SK-N-SH (cell line): ENCODE measurements around the gene C6orf141. TPM values are rescaled to one million over a fixed set of nuclear protein-coding genes. Genes with fewer than 3 reads are reported as not detected.
"Not testable (repeated sequence)": the region's sequence is repeated elsewhere in the genome, so short reads cannot be mapped to it uniquely, and the experiment has no call there.

Experiments
- CTCF ChIA-PET: fragments of 300-600, 350-600 bp; formaldehyde crosslinking; extraction: SDS; loops from one replicate; lab custom pipeline; 2021; lab: Yijun Ruan, JAX
- POLR2A ChIA-PET: fragments of 350-600 bp; sonication (Branson Sonifier 250); formaldehyde crosslinking; extraction: SDS; loops from one replicate; lab custom pipeline; 2020; ENCODE audit warnings: antibody characterized with exemption, inconsistent platforms; lab: Yijun Ruan, JAX
- DNase-seq: peaks from one replicate; pipeline ENCODE4 v3.0.0; 2012
- H2AFZ ChIP-seq: fragments of 200-600 bp; sonication (generic); 2 replicates; pipeline ENCODE4 v1.8.1; 2016; ENCODE audit warnings: antibody characterized with exemption, mild to moderate bottlenecking, low read depth
- H3F3A ChIP-seq: fragments of 200-600 bp; sonication (generic); replicated peaks from 2 replicates; pipeline ENCODE3; 2016; ENCODE audit warnings: antibody characterized with exemption, mild to moderate bottlenecking; ENCODE audit not compliant: insufficient read depth
- H3K27ac ChIP-seq, 2 experiments: fragments of 200-500 bp in 1 of 2; fragments of 200-600 bp in 1 of 2; sonication (Bioruptor generic) in 1 of 2; sonication (generic), shearing (Covaris generic) in 1 of 2; 2 replicates each; pipeline versions ENCODE4 v1.5.1 to v1.6.1; 2014 to 2016; ENCODE audit warnings: low read depth in 2 of 2, inconsistent platforms in 1 of 2, low read length in 1 of 2, mild to moderate bottlenecking in 1 of 2, mixed read lengths in 1 of 2
- H3K27me3 ChIP-seq: fragments of 200-600 bp; sonication (generic), shearing (Covaris generic); 2 replicates; pipeline ENCODE4 v1.6.1; 2016; ENCODE audit warnings: mixed run types; ENCODE audit not compliant: insufficient read depth
- H3K36me3 ChIP-seq, 2 experiments: fragments of 200-500 bp in 1 of 2; fragments of 200-600 bp in 1 of 2; sonication (Bioruptor generic) in 1 of 2; sonication (generic) in 1 of 2; replicated peaks in 1 of 2; 2 replicates each; pipeline versions ENCODE3 to v1.5.1; 2014 to 2016; ENCODE audit warnings: low read length in 1 of 2, mild to moderate bottlenecking in 1 of 2; ENCODE audit not compliant: insufficient read depth in 2 of 2, control insufficient read depth in 1 of 2
- H3K4me1 ChIP-seq, 2 experiments: fragments of 200-500 bp in 1 of 2; fragments of 200-600 bp in 1 of 2; sonication (Bioruptor generic) in 1 of 2; sonication (generic), shearing (Covaris generic) in 1 of 2; 2 replicates each; pipeline versions ENCODE4 v1.5.1 to v1.6.1; 2014 to 2016; ENCODE audit warnings: low read depth in 1 of 2, low read length in 1 of 2, mixed run types in 1 of 2; ENCODE audit not compliant: insufficient read depth in 2 of 2, control insufficient read depth in 1 of 2
- H3K4me2 ChIP-seq: fragments of 200-600 bp; sonication (generic), shearing (Covaris generic); 2 replicates; pipeline ENCODE4 v1.6.1; 2017; ENCODE audit warnings: mixed run types
- H3K4me3 ChIP-seq, 2 experiments: fragments of 200-500 bp in 1 of 2; fragments of 200-600 bp in 1 of 2; sonication (Bioruptor generic) in 1 of 2; sonication (generic), shearing (Covaris generic) in 1 of 2; 2 replicates each; pipeline versions ENCODE4 v1.5.1 to v1.8.1; 2014 to 2016; ENCODE audit warnings: low read depth in 2 of 2, inconsistent platforms in 1 of 2, low read length in 1 of 2, mild to moderate bottlenecking in 1 of 2, mixed read lengths in 1 of 2, moderate library complexity in 1 of 2
- H3K79me2 ChIP-seq: fragments of 200-600 bp; sonication (generic); 2 replicates; pipeline ENCODE4 v1.8.1; 2017; ENCODE audit warnings: mild to moderate bottlenecking; ENCODE audit not compliant: insufficient read depth
- H3K9ac ChIP-seq: fragments of 200-600 bp; sonication (generic); 2 replicates; pipeline ENCODE4 v1.6.1; 2017; ENCODE audit warnings: mixed run types
- H3K9me2 ChIP-seq: fragments of 200-600 bp; sonication (generic); 2 replicates; pipeline ENCODE4 v1.6.1; 2017; ENCODE audit warnings: mixed run types
- H3K9me3 ChIP-seq: fragments of 200-600 bp; sonication (generic); 2 replicates; pipeline ENCODE4 v1.6.1; 2017; ENCODE audit warnings: mixed run types, mild to moderate bottlenecking, moderate library complexity
- H4K20me1 ChIP-seq: fragments of 200-600 bp; sonication (generic); 2 replicates; pipeline ENCODE4 v1.6.1; 2017; ENCODE audit warnings: mild to moderate bottlenecking, mixed run types; ENCODE audit not compliant: insufficient read depth
- FOSL2 ChIP-seq: IDR thresholded peaks from 2 replicates; pipeline ENCODE4 v1.4.0; 2012; ENCODE audit warnings: low read depth, mild to moderate bottlenecking, moderate library complexity, borderline replicate concordance
- FOXM1 ChIP-seq: IDR thresholded peaks from 2 replicates; pipeline ENCODE4 v1.4.0; 2012; ENCODE audit warnings: low read depth, mild to moderate bottlenecking
- POLR2AphosphoS5 ChIP-seq: IDR thresholded peaks from 2 replicates; pipeline ENCODE4 v1.6.1; 2012; ENCODE audit warnings: low read depth, low read length
- TCF12 ChIP-seq: IDR thresholded peaks from 2 replicates; pipeline ENCODE4 v1.4.0; 2012
- TEAD4 ChIP-seq: IDR thresholded peaks from 2 replicates; pipeline ENCODE4 v1.4.0; 2012; ENCODE audit warnings: mild to moderate bottlenecking, borderline replicate concordance; ENCODE audit not compliant: insufficient read depth
- WGBS: methylation state at CpG from one replicate; pipeline ENCODE4 v1.1.6; 2017; ENCODE audit warnings: low lambda C conversion rate; 5-methylcytosine and 5-hydroxymethylcytosine counted together
- polyA plus RNA-seq, 3 experiments: library from polyadenylated mRNA; depleted of rRNA; stranded (reverse); fragments of >200 nt; gene quantifications; 2 replicates each; pipeline ENCODE4 v1.2.3, GENCODE V29; 2012
- TF ChIP-seq, protein P1 (sequence below): fragments of 200-600 bp; sonication (generic); IDR thresholded peaks from 2 replicates; pipeline ENCODE4 v1.6.1; 2017; ENCODE audit warnings: antibody characterized with exemption, mild to moderate bottlenecking, moderate library complexity

C6orf141 gene
- polyA plus RNA-seq, 1 of the 3 experiments (the other 2 are of a cell fraction): not detected

DNA sequence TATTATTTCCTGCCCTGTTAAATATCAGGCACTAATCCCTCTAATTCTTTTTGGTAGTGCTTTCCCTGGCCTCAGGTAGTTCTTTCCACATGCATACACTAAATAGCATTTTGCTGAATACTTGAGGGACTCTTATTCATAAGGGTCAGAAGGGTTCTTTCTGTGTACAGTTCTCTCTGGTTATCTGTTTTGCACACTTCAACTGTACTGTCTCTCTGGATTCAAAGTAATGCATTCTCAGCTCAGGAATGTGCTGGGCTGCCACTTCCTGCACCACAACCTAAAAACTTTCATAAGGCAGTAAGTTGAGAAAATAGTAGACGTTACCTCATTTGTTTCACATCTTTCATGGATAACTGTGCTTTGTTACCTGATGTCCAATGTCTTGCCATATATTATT is 32.1 kb downstream of the C6orf141 start:
- Histone ChIP-seq H3K9me3 (no peaks in the 10 kb centered on the region), H3K4me1 (no peaks in the 10 kb centered on the region), H4K20me1 (no peaks in the 10 kb centered on the region), H3K79me2 (no peaks in the 10 kb centered on the region), H3K27ac (no peak overlapping the region), H3K36me3 (no peaks in the 10 kb centered on the region), H2AFZ (no peak overlapping the region), H3K4me3 (no peak overlapping the region), H3K27me3 (no peaks in the 10 kb centered on the region; the same call in 1 of the 2 replicates), H3K9me2 (no peaks in the 10 kb centered on the region), H3F3A (no peaks in the 10 kb centered on the region), H3K9ac (no peak overlapping the region), H3K4me2 (no peak overlapping the region)
- ChIA-PET POLR2A (no interaction called here), CTCF (no interaction called here)
- WGBS: 3% methylated on average over 1 of the region's 1 CpG
- TF ChIP-seq TCF12 (no peak), TEAD4 (no peak), FOSL2 (no peak), POLR2AphosphoS5 (no peak), FOXM1 (no peak)
- TF ChIP-seq, protein P1, sequence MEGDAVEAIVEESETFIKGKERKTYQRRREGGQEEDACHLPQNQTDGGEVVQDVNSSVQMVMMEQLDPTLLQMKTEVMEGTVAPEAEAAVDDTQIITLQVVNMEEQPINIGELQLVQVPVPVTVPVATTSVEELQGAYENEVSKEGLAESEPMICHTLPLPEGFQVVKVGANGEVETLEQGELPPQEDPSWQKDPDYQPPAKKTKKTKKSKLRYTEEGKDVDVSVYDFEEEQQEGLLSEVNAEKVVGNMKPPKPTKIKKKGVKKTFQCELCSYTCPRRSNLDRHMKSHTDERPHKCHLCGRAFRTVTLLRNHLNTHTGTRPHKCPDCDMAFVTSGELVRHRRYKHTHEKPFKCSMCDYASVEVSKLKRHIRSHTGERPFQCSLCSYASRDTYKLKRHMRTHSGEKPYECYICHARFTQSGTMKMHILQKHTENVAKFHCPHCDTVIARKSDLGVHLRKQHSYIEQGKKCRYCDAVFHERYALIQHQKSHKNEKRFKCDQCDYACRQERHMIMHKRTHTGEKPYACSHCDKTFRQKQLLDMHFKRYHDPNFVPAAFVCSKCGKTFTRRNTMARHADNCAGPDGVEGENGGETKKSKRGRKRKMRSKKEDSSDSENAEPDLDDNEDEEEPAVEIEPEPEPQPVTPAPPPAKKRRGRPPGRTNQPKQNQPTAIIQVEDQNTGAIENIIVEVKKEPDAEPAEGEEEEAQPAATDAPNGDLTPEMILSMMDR: no peak
- DNase-seq: no peak

DNA sequence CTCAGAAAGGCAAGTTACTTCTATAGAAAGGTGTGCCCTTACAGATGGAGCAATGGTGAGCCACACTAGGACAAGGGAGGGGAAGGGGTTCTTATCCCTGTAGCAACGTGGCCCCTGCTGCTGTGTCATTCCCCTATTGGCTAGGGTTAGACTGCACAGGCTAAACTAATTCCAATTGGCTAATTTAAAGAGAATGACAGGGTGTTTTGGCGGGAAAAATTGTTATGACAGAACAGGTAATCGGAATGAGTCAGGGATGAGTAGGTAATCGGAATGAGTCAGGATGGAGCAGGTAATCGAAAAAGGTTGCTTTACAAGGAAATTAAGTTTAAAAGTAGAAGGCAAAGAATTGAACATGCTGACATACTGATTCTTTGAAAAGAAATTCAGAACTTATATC is 36.8 kb downstream of the C6orf141 start:
- H3K27ac ChIP-seq, H3F3A ChIP-seq, H3K4me2 ChIP-seq, H3K9me2 ChIP-seq, DNase-seq, H3K79me2 ChIP-seq, H3K4me1 ChIP-seq, H4K20me1 ChIP-seq, CTCF ChIA-PET, H3K9me3 ChIP-seq, POLR2A ChIA-PET, H3K9ac ChIP-seq, H3K27me3 ChIP-seq, H3K36me3 ChIP-seq, H2AFZ ChIP-seq, H3K4me3 ChIP-seq: not testable (repeated sequence)
- WGBS: 7% methylated on average over 5 of the region's 5 CpGs

Other genes with a start within 250 kb of the C6orf141 start
- 6.7 and 9.6 TPM in 2 replicates for gene MMUT, start 87.4 kb upstream of the C6orf141 start, polyA plus RNA-seq (2012; rRNA removed)
- gene CENPQ, start 87.3 kb upstream of the C6orf141 start, polyA plus RNA-seq (2012; rRNA removed): 2.5 and 3.0 TPM in 2 replicates
- gene GLYATL3, start 50.7 kb upstream of the C6orf141 start, polyA plus RNA-seq (2012; rRNA removed): not detected in 2 replicates
- gene RHAG, start 86.2 kb downstream of the C6orf141 start, polyA plus RNA-seq (2012; rRNA removed): not detected in 2 replicates
- not detected in 2 replicates for gene CRISP2, start 162.9 kb downstream of the C6orf141 start, polyA plus RNA-seq (2012; rRNA removed)
- gene CRISP3, start 193.7 kb downstream of the C6orf141 start, polyA plus RNA-seq (2012; rRNA removed): not detected in 2 replicates
- not detected in 2 replicates for gene PGK2, start 236.6 kb downstream of the C6orf141 start, polyA plus RNA-seq (2012; rRNA removed)